WTC11 (cell line): ENCODE measurements around the gene LANCL2.

Experiments
- ETV6 ChIP-seq: sonication (generic); formaldehyde crosslinking; IDR thresholded peaks from 2 replicates; pipeline ENCODE4 v1.8.1; 2022; ENCODE audit warnings: mild to moderate bottlenecking, missing genetic modification reagents
- TF ChIP-seq, protein P1 (sequence below): fragments of 200-600 bp; IDR thresholded peaks from 2 replicates; pipeline ENCODE4 v1.8.0; 2022; ENCODE audit warnings: antibody characterized with exemption
- TF ChIP-seq, protein P2 (sequence below): sonication (generic); formaldehyde crosslinking; IDR thresholded peaks from 2 replicates; pipeline ENCODE4 v1.8.0; 2022; ENCODE audit warnings: mild to moderate bottlenecking, missing genetic modification reagents

DNA sequence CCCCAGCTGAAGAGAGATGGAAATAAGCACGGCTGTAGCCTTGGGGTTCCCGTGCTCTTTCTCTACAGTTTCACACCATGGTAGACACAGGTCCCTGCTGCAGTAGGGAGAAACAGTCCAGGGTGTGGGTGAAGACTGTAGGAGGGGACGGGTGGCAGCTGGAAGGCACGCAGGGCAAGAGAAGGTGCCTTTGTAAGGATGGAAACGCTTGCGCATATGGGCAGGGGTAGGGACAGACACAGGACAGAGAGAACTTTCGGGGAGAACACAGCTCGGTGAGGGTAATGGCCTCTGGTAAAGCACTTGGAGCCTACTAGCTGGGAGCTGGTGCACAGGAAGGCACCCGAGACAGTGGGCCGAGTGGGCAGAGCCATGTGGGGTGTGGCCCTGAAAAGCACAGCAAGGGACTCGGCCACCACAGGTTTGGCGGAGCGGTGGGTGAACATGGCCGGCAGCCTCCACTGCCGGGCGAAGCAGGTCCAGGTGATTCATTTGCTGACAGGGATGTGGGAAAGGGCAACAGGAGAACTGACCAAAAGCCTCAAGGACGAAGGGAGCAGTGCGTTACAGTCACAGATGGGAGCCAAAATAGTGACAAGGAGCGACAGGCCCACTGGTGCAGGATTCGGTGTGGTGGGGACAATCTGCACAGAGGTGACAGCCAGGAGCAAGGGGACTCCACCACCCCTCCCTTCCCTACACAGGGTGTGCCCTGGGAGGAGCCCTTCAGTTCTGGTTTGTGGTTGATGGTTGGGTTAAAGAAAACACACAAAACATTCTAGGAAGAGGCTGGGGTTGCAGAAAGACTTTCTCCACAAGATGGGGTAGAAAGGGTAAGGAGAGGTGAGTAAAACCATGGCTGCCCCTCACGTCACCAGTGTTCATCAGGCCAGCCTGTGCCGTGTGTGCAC is 110.1 kb downstream of the LANCL2 start:
- TF ChIP-seq, protein P1, sequence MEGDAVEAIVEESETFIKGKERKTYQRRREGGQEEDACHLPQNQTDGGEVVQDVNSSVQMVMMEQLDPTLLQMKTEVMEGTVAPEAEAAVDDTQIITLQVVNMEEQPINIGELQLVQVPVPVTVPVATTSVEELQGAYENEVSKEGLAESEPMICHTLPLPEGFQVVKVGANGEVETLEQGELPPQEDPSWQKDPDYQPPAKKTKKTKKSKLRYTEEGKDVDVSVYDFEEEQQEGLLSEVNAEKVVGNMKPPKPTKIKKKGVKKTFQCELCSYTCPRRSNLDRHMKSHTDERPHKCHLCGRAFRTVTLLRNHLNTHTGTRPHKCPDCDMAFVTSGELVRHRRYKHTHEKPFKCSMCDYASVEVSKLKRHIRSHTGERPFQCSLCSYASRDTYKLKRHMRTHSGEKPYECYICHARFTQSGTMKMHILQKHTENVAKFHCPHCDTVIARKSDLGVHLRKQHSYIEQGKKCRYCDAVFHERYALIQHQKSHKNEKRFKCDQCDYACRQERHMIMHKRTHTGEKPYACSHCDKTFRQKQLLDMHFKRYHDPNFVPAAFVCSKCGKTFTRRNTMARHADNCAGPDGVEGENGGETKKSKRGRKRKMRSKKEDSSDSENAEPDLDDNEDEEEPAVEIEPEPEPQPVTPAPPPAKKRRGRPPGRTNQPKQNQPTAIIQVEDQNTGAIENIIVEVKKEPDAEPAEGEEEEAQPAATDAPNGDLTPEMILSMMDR: no peak
- TF ChIP-seq ETV6 (CRISPR knock-in tag): no peak
- TF ChIP-seq, protein P2, sequence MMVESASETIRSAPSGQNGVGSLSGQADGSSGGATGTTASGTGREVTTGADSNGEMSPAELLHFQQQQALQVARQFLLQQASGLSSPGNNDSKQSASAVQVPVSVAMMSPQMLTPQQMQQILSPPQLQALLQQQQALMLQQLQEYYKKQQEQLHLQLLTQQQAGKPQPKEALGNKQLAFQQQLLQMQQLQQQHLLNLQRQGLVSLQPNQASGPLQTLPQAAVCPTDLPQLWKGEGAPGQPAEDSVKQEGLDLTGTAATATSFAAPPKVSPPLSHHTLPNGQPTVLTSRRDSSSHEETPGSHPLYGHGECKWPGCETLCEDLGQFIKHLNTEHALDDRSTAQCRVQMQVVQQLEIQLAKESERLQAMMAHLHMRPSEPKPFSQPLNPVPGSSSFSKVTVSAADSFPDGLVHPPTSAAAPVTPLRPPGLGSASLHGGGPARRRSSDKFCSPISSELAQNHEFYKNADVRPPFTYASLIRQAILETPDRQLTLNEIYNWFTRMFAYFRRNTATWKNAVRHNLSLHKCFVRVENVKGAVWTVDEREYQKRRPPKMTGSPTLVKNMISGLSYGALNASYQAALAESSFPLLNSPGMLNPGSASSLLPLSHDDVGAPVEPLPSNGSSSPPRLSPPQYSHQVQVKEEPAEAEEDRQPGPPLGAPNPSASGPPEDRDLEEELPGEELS (CRISPR knock-in tag): no peak
